Adipocyte (in vitro differentiated cells): ENCODE measurements around the gene HAUS1.

Experiments used
- DNase-seq: peaks from one replicate; pipeline ENCODE4 v3.0.0-alpha.2; 2015; ENCODE audit warnings: low read depth
- H3K27me3 ChIP-seq: replicated peaks from 2 replicates; pipeline ENCODE4 v1.7.0; 2013; ENCODE audit warnings: mild to moderate bottlenecking, low read length, moderate library complexity; ENCODE audit not compliant: control insufficient read depth, insufficient read depth
- H3K36me3 ChIP-seq: 2 replicates; pipeline ENCODE4 v1.7.0; 2013; ENCODE audit warnings: low read length, mild to moderate bottlenecking, moderate library complexity; ENCODE audit not compliant: control insufficient read depth, insufficient read depth, severe bottlenecking
- H3K4me1 ChIP-seq: 2 replicates; pipeline ENCODE4 v1.7.0; 2013; ENCODE audit warnings: mild to moderate bottlenecking, low read length, moderate library complexity; ENCODE audit not compliant: control insufficient read depth, insufficient read depth
- H3K4me3 ChIP-seq: 2 replicates; pipeline ENCODE4 v1.7.0; 2013; ENCODE audit warnings: mild to moderate bottlenecking, low read length, moderate library complexity
- H3K9ac ChIP-seq: 2 replicates; pipeline ENCODE4 v1.7.0; 2013; ENCODE audit warnings: mild to moderate bottlenecking, low read length, moderate library complexity
- H3K9me3 ChIP-seq: 2 replicates; pipeline ENCODE4 v1.7.0; 2013; ENCODE audit warnings: mild to moderate bottlenecking, low read length, moderate library complexity; ENCODE audit not compliant: control insufficient read depth

HAUS1 gene

DNA sequence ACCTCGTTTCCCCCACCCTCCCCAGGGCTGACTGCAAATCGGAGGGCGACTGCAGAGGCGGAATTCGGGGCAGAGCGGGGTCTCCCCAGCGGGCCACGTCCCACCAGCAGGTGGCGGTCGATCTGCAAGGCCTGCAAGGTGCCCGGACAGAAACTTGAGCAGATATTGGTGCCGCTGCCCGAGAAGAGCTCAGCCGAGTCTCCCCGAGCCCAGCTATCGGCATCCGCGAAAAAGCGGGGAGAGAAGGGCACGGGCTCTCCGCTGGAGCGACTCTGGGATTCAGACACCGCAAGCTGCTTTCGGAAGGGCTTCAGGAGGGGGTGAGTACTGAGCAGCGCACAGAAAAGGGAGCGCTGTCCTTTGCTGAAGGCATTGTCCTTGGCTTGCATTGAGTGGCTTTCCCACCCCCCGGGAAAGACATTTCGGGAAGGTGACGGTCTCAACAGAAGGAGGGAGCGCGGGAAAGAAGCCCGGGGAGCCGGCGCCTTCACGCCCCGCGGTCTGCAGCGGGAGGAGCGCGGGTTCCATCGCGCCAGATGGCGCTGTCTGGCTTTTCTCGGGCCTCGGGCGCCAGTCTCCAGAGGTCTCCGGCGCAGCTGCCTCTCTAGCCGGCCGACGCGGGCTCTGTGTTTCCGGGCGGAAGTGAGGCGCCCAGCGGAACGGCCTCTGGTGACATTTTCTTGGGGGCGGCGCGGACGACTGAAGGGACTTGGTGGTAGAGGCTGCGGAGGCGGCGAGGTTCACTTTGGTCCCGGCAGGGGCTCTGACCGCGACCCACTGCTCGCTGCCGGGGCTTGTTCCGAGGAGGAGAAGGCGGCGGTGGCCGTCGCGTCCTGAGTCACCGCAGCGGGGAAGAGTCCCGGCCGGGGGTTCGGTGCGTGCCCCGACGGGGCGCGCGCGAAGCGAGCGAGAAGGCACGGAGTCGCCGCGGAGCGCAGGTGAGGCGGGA is 69.5 kb downstream of the HAUS1 start:
- no peaks in the 10 kb centered on the region for H3K27me3 ChIP-seq
- H3K4me3 ChIP-seq, result peak overlapping the region; percentile 99
- peak; percentile 97 for DNase-seq
- no peaks in the 10 kb centered on the region for H3K36me3 ChIP-seq
- H3K4me1 ChIP-seq, result peaks cover 20% of the 10 kb centered on the region
- no peaks in the 10 kb centered on the region for H3K9me3 ChIP-seq
- peak overlapping the region; percentile 99 for H3K9ac ChIP-seq

DNA sequence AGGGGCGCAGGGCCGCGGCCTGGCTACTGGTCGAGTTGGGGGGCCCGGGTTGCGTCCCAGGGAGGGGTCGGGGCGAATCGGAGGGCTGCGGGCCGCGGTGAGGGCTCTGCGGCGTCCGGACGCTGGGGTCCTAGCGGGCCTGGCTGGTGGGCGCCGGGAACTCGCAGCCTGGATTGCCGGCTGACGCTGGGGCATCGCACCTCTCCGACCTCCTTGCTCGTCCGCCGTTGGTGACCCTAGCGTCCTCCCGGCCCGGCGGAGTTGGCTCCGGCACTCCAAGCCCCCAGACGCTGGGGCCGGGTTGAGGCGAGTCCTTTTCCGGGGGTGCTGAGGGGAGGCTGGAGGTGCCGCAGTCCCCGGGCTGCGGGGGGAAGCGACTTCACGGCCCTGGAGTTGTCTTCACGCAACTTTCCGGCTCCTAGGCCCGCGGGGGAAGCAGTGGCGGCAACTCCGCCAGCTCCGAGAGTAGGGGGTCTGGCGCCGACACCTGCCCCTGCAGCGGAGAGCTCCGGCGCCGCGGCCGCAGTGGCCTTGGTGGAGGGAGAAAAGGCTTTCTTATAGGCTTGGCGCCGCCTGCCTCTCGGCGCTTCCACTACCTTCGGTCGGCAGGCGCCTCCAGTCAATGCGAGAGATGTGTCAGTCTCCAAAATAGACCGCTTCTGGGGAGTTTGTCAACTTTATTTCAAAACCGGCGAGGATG is 70.3 kb downstream of the HAUS1 start:
- peak overlapping the region; percentile 99 for H3K4me3 ChIP-seq
- H3K36me3 ChIP-seq, result no peaks in the 10 kb centered on the region
- H3K9me3 ChIP-seq, result no peaks in the 10 kb centered on the region
- no peaks in the 10 kb centered on the region for H3K27me3 ChIP-seq
- peaks cover 16% of the 10 kb centered on the region for H3K4me1 ChIP-seq
- peak; percentile 74 for DNase-seq
- H3K9ac ChIP-seq, result peak overlapping the region; percentile 99

DNA sequence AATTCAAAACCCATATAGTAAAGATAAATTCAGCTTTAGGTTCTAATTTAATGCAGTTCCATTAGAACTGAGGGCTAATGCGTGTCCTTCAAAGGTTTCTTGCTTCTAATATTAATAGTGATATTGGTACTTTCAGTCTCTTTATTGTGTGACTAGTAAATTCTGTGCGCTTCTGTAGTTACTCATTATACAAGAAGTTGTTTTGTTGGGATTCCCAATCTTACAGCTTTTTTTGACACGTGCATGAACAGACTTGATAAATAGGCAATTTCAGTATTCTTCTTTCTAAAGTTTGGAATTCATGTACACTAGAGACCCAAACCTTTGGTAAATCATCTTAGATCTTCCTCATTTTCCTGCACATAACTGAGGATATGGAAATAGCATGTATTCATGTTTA is 71.8 kb downstream of the HAUS1 start:
- no peak for DNase-seq

More for the DNA sequence above, 71.8 kb downstream of the HAUS1 start:
- Histone ChIP-seq H3K9ac (no peak overlapping the region), H3K36me3 (no peaks in the 10 kb centered on the region), H3K4me3 (no peak overlapping the region), H3K9me3 (no peaks in the 10 kb centered on the region), H3K27me3 (no peaks in the 10 kb centered on the region), H3K4me1 (peaks cover 12% of the 10 kb centered on the region)
